Adrenal gland (tissue), 12 donors: ENCODE data around the gene CD101. TPM values are rescaled to one million over a fixed set of nuclear protein-coding genes. Genes with fewer than 3 reads are reported as not detected.

ENCODE experiments used
- DNase-seq, 7 donors: peaks; one replicate each; pipeline ENCODE4 v3.0.0-alpha.2; 2019 to 2020
- H3K27ac ChIP-seq, 5 donors: fragments of 200-600 bp; sonication (generic) in 4 of 5; 1 replicate in 3 of 5; 2 replicates in 2 of 5; pipeline versions ENCODE4 v1.5.1 to v1.8.0; 2016 to 2020; ENCODE audit warnings: mild to moderate bottlenecking in 1 of 5
- H3K27me3 ChIP-seq: fragments of 200-600 bp; 2 replicates; pipeline ENCODE4 v1.8.0; 2021
- H3K36me3 ChIP-seq, 2 donors: fragments of 200-600 bp; replicated peaks in 1 of 2; 1 replicate in 1 of 2; 2 replicates in 1 of 2; pipeline versions ENCODE4 v1.5.1 to v1.8.0; 2018 to 2022
- H3K4me1 ChIP-seq, 2 donors: fragments of 200-600 bp; replicated peaks in 1 of 2; 1 replicate in 1 of 2; 2 replicates in 1 of 2; pipeline versions ENCODE4 v1.5.1 to v1.8.0; 2018 to 2021
- H3K4me3 ChIP-seq, 4 donors: fragments of 200-600 bp; sonication (generic) in 3 of 4; one replicate each; pipeline ENCODE4 v1.5.1; 2016 to 2018
- H3K9me3 ChIP-seq, 3 donors: fragments of 200-600 bp; sonication (generic) in 1 of 3; replicated peaks in 1 of 3; 1 replicate in 2 of 3; 2 replicates in 1 of 3; pipeline versions ENCODE4 v1.5.1 to v1.8.0; 2016 to 2021
- POLR2A ChIP-seq, 2 donors: fragments of 450-650 bp; IDR thresholded peaks; one replicate each; pipeline ENCODE4 v1.6.1; 2017; ENCODE audit warnings: antibody characterized with exemption in 2 of 2, mild to moderate bottlenecking in 2 of 2, moderate library complexity in 1 of 2
- WGBS, 4 donors: extraction: QIAGEN DNeasy Blood & Tissue Kit in 2 of 4; methylation state at CpG; one replicate each; pipeline versions ENCODE4 v1.1.5 to v1.1.7; 2013 to 2017; 5-methylcytosine and 5-hydroxymethylcytosine counted together
- intact Hi-C, 2 donors: fragments of 100-400 bp; cut with DNase I; formaldehyde crosslinking; loops; one replicate each; pipeline versions ENCODE4 v1.14.1 to v1.15.0; 2022 to 2023
- polyA plus RNA-seq, 3 donors: library from polyadenylated mRNA; stranded (reverse); fragments of 200-250 nt in 2 of 3; fragments of 350-450 nt in 1 of 3; fragmentation: Illumina TruSeq in 1 of 3; extraction: RNeasy Lipid Tissue Mini Kit (QIAGEN cat#74804) in 1 of 3; gene quantifications; one replicate each; pipeline ENCODE4 v1.2.3, GENCODE V29; 2013 to 2014
- total RNA-seq, 9 donors: library from RNA; depleted of rRNA in 4 of 9; stranded (reverse); fragments of >200 nt in 4 of 9; fragments of 120-200 nt in 1 of 9; fragmentation: NEBNext Ultra II Directional in 1 of 9; extraction: Animal tissue kit (Norgen Biotek cat#: 25700) in 1 of 9; gene quantifications; one replicate each; pipeline versions ENCODE4 v1.1.0 to v1.2.4, GENCODE V29; 2013 to 2023
- TF ChIP-seq, protein P1 (sequence below), 6 experiments: fragments of 450-650 bp in 4 of 6; fragments of 200-600 bp in 2 of 6; sonication (generic) in 1 of 6; IDR thresholded peaks; 1 replicate in 5 of 6; 2 replicates in 1 of 6; pipeline versions ENCODE4 v1.5.1 to v1.8.0; 2016 to 2021; ENCODE audit warnings: antibody characterized with exemption in 6 of 6, mild to moderate bottlenecking in 2 of 6, moderate library complexity in 1 of 6
- donor health status: healthy with polysubstance abuse.
- donor health status: Bipolar disorder and iron deficiency.
- donor health status: DM: yes; HTN: yes; CAD: no.
- donor health status: DM: no; HTN: no; CAD: no.
- donor health status: DM: no; HTN: no; CAD: no.
- donor health status: DM: yes; HTN: yes; CAD: no.

Gene CD101
- total and polyA plus RNA-seq, 12 donors: 0.47 to 7.5 (median 1.8) TPM

DNA sequence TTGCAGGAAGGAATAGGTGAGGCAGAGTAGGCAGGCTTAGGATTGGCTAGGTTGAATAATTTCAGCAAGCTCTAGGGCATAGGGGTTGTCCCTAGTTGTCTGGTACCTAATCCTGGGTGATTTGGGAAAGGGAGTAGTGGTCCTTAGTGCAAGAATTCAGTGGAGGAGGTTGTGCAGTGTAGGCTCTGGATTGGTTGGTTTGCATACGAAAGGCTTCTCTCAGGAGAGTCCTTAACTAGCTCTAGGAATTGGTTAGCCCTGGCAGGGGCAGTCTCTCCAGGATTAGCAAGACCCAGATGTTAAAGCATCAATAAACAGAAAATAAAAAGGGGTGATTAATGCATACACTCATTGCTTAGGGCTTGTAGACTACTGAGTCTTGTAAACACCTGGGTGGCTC lies 9.6 kb upstream of the CD101 start:
- no peak overlapping the region for H3K4me3 ChIP-seq
- TF ChIP-seq POLR2A (IDR thresholded peaks at IDR 0.05): no peak
- TF ChIP-seq, protein P1, sequence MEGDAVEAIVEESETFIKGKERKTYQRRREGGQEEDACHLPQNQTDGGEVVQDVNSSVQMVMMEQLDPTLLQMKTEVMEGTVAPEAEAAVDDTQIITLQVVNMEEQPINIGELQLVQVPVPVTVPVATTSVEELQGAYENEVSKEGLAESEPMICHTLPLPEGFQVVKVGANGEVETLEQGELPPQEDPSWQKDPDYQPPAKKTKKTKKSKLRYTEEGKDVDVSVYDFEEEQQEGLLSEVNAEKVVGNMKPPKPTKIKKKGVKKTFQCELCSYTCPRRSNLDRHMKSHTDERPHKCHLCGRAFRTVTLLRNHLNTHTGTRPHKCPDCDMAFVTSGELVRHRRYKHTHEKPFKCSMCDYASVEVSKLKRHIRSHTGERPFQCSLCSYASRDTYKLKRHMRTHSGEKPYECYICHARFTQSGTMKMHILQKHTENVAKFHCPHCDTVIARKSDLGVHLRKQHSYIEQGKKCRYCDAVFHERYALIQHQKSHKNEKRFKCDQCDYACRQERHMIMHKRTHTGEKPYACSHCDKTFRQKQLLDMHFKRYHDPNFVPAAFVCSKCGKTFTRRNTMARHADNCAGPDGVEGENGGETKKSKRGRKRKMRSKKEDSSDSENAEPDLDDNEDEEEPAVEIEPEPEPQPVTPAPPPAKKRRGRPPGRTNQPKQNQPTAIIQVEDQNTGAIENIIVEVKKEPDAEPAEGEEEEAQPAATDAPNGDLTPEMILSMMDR (IDR thresholded peaks at IDR 0.05): no peak
- H3K27ac ChIP-seq: peak overlapping the region in 2 of 5 donors; percentile 54 to 75
- H3K27me3 ChIP-seq: no peaks in the 10 kb centered on the region
- no peaks in the 10 kb centered on the region for H3K9me3 ChIP-seq
- intact Hi-C loops: no loop called here
- H3K4me1 ChIP-seq: peaks cover 19 to 32% of the 10 kb centered on the region in 2 donors
- H3K36me3 ChIP-seq: no peaks in the 10 kb centered on the region
- no peak for DNase-seq
- 78 to 100% (median 90%) methylated on average over 1 of the region's 1 CpG for WGBS, 4 donors

DNA sequence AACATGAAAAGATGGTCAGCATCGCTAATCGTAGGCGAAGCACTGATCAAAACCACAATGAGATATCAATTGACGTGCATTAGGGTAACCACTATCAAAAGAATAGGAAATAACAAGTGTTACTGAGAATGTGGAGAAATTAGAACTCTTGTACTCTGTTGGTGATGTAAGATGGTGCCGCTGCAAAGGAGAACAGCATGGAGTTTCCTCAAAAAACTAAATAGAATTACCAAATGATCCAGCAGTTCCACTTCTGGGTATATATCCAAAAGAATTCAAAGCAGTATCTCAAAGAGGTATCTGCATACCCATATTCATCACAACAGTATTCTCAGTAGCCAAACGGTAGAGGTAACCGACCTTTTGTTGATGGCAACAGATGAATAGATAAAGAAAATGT lies 8.3 kb upstream of the CD101 start:
- TF ChIP-seq, protein P1 (IDR thresholded peaks at IDR 0.05): no peak
- TF ChIP-seq POLR2A (IDR thresholded peaks at IDR 0.05): no peak
- no peaks in the 10 kb centered on the region for H3K36me3 ChIP-seq
- H3K27ac ChIP-seq: no peak overlapping the region
- WGBS, 4 donors: 89 to 94% (median 93%) methylated on average over 7 of the region's 7 CpGs
- H3K27me3 ChIP-seq: no peaks in the 10 kb centered on the region
- no peak overlapping the region for H3K4me3 ChIP-seq
- intact Hi-C loops: no loop called here
- DNase-seq: no peak
- H3K4me1 ChIP-seq: peaks cover 14 to 35% of the 10 kb centered on the region in 2 donors
- no peaks in the 10 kb centered on the region for H3K9me3 ChIP-seq

DNA sequence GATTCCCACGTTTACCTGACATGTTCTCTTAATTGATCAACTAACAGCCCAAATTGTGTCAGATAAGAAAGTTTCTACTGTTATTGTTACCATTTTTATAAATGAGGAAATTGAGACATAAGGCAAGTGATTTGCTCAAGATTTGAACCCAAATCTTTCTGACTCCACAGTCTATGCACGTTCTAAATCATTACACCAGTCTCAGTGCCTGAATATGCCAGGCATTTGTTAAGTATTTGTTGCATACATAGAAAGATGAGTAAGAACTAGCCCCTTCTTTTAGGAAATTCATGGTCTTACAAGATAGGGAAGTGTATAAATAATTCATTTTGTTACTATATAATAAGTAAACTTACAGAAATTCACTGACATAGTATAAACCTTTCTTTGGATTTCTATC lies 7.1 kb upstream of the CD101 start:
- Histone ChIP-seq H3K4me1 (peaks cover 10 to 26% of the 10 kb centered on the region in 2 donors), H3K27ac (no peak overlapping the region), H3K4me3 (no peak overlapping the region), H3K27me3 (no peaks in the 10 kb centered on the region), H3K9me3 (no peaks in the 10 kb centered on the region), H3K36me3 (no peaks in the 10 kb centered on the region)
- TF ChIP-seq, protein P1 (IDR thresholded peaks at IDR 0.05): no peak
- no peak for TF ChIP-seq POLR2A (IDR thresholded peaks at IDR 0.05)
- DNase-seq: no peak
- intact Hi-C loops: no loop called here
- WGBS, 4 donors: 67 to 83% (median 72%) methylated on average over 2 of the region's 2 CpGs

DNA sequence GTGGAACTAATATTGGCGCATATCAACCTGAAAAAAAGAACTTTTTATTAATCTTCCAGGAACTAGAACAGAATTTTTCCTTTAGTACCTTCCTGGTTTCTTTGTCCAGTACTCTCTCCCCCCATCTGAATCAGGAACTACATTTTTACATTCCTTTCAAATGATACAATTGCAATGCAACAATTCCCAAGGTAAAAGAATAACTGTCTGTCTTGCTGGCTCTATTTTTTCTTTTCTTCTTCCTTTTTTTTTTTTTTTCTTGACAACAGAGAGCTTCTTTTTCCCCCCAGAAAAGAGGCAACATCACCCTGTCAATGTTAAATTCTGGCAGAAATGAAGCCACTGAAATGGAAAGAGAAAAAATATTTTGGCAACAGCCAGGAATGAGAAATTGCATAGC lies 4.5 kb upstream of the CD101 start:
- no peaks in the 10 kb centered on the region for H3K36me3 ChIP-seq
- H3K27ac ChIP-seq: peak overlapping the region in 1 of 5 donors; percentile 25
- no peak for DNase-seq
- 88 to 100% (median 92%) methylated on average over 1 of the region's 1 CpG for WGBS, 4 donors
- H3K9me3 ChIP-seq: no peaks in the 10 kb centered on the region
- H3K27me3 ChIP-seq: no peaks in the 10 kb centered on the region
- peaks cover 0 to 10% of the 10 kb centered on the region in 2 donors for H3K4me1 ChIP-seq
- no peak overlapping the region for H3K4me3 ChIP-seq
- TF ChIP-seq POLR2A (IDR thresholded peaks at IDR 0.05): no peak
- TF ChIP-seq, protein P1 (IDR thresholded peaks at IDR 0.05): no peak
- intact Hi-C loops: no loop called here
